Common myeloid progenitor, CD34-positive (primary cell): ENCODE results near the gene CXCL3.

Source experiments
- CTCF ChIA-PET: fragments of 350-600 bp; sonication (Branson Sonifier 250); formaldehyde crosslinking; loops from one replicate; lab custom pipeline; 2021; ENCODE audit warnings: antibody characterized with exemption; lab: Charles Lee
- POLR2A ChIA-PET: fragments of 350-600 bp; sonication (Branson Sonifier 250); formaldehyde crosslinking; loops from one replicate; lab custom pipeline; 2021; ENCODE audit warnings: antibody characterized with exemption; lab: Charles Lee
- DNase-seq, 3 donors: peaks; one replicate each; pipeline versions ENCODE4 v3.0.0 to v3.0.0-alpha.2; 2013
- H3K27ac ChIP-seq, 2 experiments: 1 replicate in 1 of 2; 2 replicates in 1 of 2; pipeline ENCODE4 v1.7.0; 2013; ENCODE audit warnings: inconsistent platforms in 2 of 2, low read length in 2 of 2, mild to moderate bottlenecking in 2 of 2, low read depth in 1 of 2, moderate library complexity in 1 of 2; ENCODE audit not compliant: severe bottlenecking in 2 of 2, insufficient read depth in 1 of 2, poor library complexity in 1 of 2
- H3K27me3 ChIP-seq, 5 experiments: replicated peaks in 2 of 5; 1 replicate in 3 of 5; 2 replicates in 2 of 5; pipeline versions ENCODE4 v1.6.1 to v1.7.0; 2013; ENCODE audit warnings: low read length in 4 of 5, mild to moderate bottlenecking in 2 of 5, moderate library complexity in 2 of 5, inconsistent platforms in 1 of 5; ENCODE audit not compliant: insufficient read depth in 5 of 5, control insufficient read depth in 4 of 5
- H3K36me3 ChIP-seq, 4 experiments: 1 replicate in 2 of 4; 2 replicates in 2 of 4; pipeline versions ENCODE4 v1.6.1 to v1.7.0; 2013; ENCODE audit warnings: low read length in 3 of 4, control low read depth in 1 of 4, mild to moderate bottlenecking in 1 of 4; ENCODE audit not compliant: control insufficient read depth in 4 of 4, insufficient read depth in 4 of 4
- H3K4me1 ChIP-seq, 4 experiments: 1 replicate in 3 of 4; 2 replicates in 1 of 4; pipeline versions ENCODE4 v1.6.1 to v1.7.1; 2013; ENCODE audit warnings: low read length in 3 of 4, mild to moderate bottlenecking in 3 of 4, control low read depth in 1 of 4, inconsistent platforms in 1 of 4, moderate library complexity in 1 of 4; ENCODE audit not compliant: control insufficient read depth in 4 of 4, insufficient read depth in 4 of 4; ENCODE audit errors: control extremely low read depth in 1 of 4
- H3K4me3 ChIP-seq, 7 experiments: 1 replicate in 4 of 7; 2 replicates in 3 of 7; pipeline versions ENCODE4 v1.5.1 to v1.7.0; 2013; ENCODE audit warnings: mild to moderate bottlenecking in 7 of 7, low read length in 6 of 7, moderate library complexity in 6 of 7, inconsistent platforms in 2 of 7, low read depth in 2 of 7, control low read depth in 1 of 7; ENCODE audit not compliant: insufficient read depth in 4 of 7, control insufficient read depth in 1 of 7; ENCODE audit errors: extremely low read depth in 1 of 7
- H3K9me3 ChIP-seq, 5 experiments: 1 replicate in 4 of 5; 2 replicates in 1 of 5; pipeline versions ENCODE4 v1.6.1 to v1.7.1; 2013; ENCODE audit warnings: low read length in 4 of 5, mild to moderate bottlenecking in 2 of 5, inconsistent platforms in 1 of 5, low read depth in 1 of 5, moderate library complexity in 1 of 5; ENCODE audit not compliant: control insufficient read depth in 4 of 5, insufficient read depth in 2 of 5; ENCODE audit errors: control extremely low read depth in 1 of 5
- WGBS: methylation state at CpG from one replicate; pipeline ENCODE4 v1.1.5; 2013; ENCODE audit not compliant: insufficient coverage; 5-methylcytosine and 5-hydroxymethylcytosine counted together

Gene CXCL3

GRCh38 chr4:74012130-74012529, 26.4 kb downstream of the CXCL3 start:
- H3K9me3 ChIP-seq, result no peaks in the 10 kb centered on the region
- no peaks in the 10 kb centered on the region for H3K27me3 ChIP-seq
- H3K36me3 ChIP-seq, result no peaks in the 10 kb centered on the region
- peaks cover 5 to 24% (median 10%) of the 10 kb centered on the region in 4 experiments for H3K4me1 ChIP-seq
- DNase-seq, result no peak
- H3K4me3 ChIP-seq, result no peak overlapping the region
- CTCF ChIA-PET, result interaction anchor here (1.0 to 1.2 kb wide), 2 partner anchors 9 to 13 kb away, joined by 3 read pairs; partner anchors contain the start of gene CXCL5
- no CpG with 5 or more reads among the region's 4 CpGs for WGBS
- no peak overlapping the region for H3K27ac ChIP-seq
- POLR2A ChIA-PET, result no interaction called here

- no peaks in the 10 kb centered on the region for H3K36me3 ChIP-seq
- no peak overlapping the region for H3K27ac ChIP-seq
- H3K4me3 ChIP-seq, result no peak overlapping the region
- H3K4me1 ChIP-seq, result peaks cover 0 to 11% (median 0%) of the 10 kb centered on the region in 4 experiments
- POLR2A ChIA-PET, result no interaction called here
- CTCF ChIA-PET, result interaction anchor here (1.2 kb wide), 1 partner anchor 30 kb away, joined by 5 read pairs; the partner anchor contains the start of gene CXCL3
- DNase-seq, result no peak
- no peaks in the 10 kb centered on the region for H3K27me3 ChIP-seq
- 100% methylated on average over 1 of the region's 3 CpGs for WGBS
- no peaks in the 10 kb centered on the region for H3K9me3 ChIP-seq
Observed at GRCh38 chr4:74009307-74009706, 29.2 kb downstream of the CXCL3 start.

GRCh38 chr4:74006009-74006476, 32.4 kb downstream of the CXCL3 start:
- no peaks in the 10 kb centered on the region for H3K27me3 ChIP-seq
- H3K4me1 ChIP-seq, result no peaks in the 10 kb centered on the region
- no peak overlapping the region for H3K4me3 ChIP-seq
- H3K27ac ChIP-seq, result no peak overlapping the region
- no peaks in the 10 kb centered on the region for H3K36me3 ChIP-seq
- 100% methylated on average over 1 of the region's 2 CpGs for WGBS
- ChIA-PET POLR2A (no interaction called here), CTCF (no interaction called here)
- H3K9me3 ChIP-seq, result no peaks in the 10 kb centered on the region
- no peak for DNase-seq

- CTCF ChIA-PET, result no interaction called here
- DNase-seq, result no peak
- no peaks in the 10 kb centered on the region for H3K4me1 ChIP-seq
- no peaks in the 10 kb centered on the region for H3K36me3 ChIP-seq
- no peaks in the 10 kb centered on the region for H3K27me3 ChIP-seq
- POLR2A ChIA-PET, result no interaction called here
- H3K4me3 ChIP-seq, result no peak overlapping the region
- no peaks in the 10 kb centered on the region for H3K9me3 ChIP-seq
- H3K27ac ChIP-seq, result no peak overlapping the region
- WGBS, result 100% methylated on average over 1 of the region's 3 CpGs
Observed at GRCh38 chr4:74005528-74005927, 33.0 kb downstream of the CXCL3 start.

- DNase-seq, result no peak
- POLR2A ChIA-PET, result no interaction called here
- 46% methylated on average over 2 of the region's 4 CpGs for WGBS
- Histone ChIP-seq H3K4me1 (no peaks in the 10 kb centered on the region), H3K27me3 (no peaks in the 10 kb centered on the region), H3K36me3 (no peaks in the 10 kb centered on the region), H3K27ac (no peak overlapping the region), H3K9me3 (no peaks in the 10 kb centered on the region), H3K4me3 (no peak overlapping the region)
- CTCF ChIA-PET, result no interaction called here
Observed at GRCh38 chr4:74004668-74005067, 33.8 kb downstream of the CXCL3 start.

GRCh38 chr4:74000301-74000700, 38.2 kb downstream of the CXCL3 start:
- H3K4me3 ChIP-seq, result no peak overlapping the region
- no peaks in the 10 kb centered on the region for H3K9me3 ChIP-seq
- H3K36me3 ChIP-seq, result no peaks in the 10 kb centered on the region
- ChIA-PET POLR2A (interaction anchor here (0.6 kb wide), 1 partner anchor 134 kb away, joined by 3 read pairs; no protein-coding TSS in a partner anchor), CTCF (interaction anchor here (0.8 to 3.5 kb wide), 3 partner anchors 13 to 98 kb away, joined by 3 to 15 read pairs (median 3); partner anchors contain the start of gene CXCL3)
- no peak for DNase-seq
- H3K27ac ChIP-seq, result no peak overlapping the region
- no CpG with 5 or more reads among the region's 6 CpGs for WGBS
- peaks cover 0 to 14% (median 6%) of the 10 kb centered on the region in 5 experiments for H3K27me3 ChIP-seq
- H3K4me1 ChIP-seq, result peaks cover 0 to 10% (median 7%) of the 10 kb centered on the region in 4 experiments
